Erythroblast (primary cell): ENCODE measurements around the gene IDS.
"Not testable (repeated sequence)": the region's sequence is repeated elsewhere in the genome, so short reads cannot be mapped to it uniquely, and the experiment has no call there.

Experiments
- GATA1 ChIP-seq: IDR thresholded peaks from 2 replicates; pipeline ENCODE4 v1.6.1; 2011; ENCODE audit warnings: low read depth, mild to moderate bottlenecking, control low read depth, low read length, moderate library complexity
- POLR2A ChIP-seq: IDR thresholded peaks from 2 replicates; pipeline ENCODE4 v1.6.1; 2011; ENCODE audit warnings: mild to moderate bottlenecking, low read length

DNA sequence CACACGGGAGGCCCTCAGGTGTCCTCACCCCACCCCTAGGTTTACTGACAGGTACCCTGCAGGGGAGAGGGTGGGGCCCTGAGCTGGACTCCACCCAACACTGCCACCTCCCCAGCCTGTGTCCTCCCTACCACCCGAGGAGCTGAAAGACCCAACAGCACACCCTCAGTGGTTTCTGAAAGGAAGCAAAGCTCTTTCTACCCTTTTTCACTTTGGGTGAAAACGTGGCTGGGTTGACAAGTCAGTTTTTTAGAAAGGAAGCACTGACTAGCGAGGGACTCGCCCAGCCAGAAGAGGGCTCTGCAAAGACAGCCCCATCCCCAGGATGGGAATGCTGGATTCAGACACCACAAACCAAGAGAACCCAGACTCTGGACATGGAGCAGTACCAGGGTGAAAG is 2.2 kb downstream of the IDS start:
- not testable (repeated sequence) for TF ChIP-seq POLR2A, GATA1
